ENCODE data around the gene CDCP1.

DNA sequence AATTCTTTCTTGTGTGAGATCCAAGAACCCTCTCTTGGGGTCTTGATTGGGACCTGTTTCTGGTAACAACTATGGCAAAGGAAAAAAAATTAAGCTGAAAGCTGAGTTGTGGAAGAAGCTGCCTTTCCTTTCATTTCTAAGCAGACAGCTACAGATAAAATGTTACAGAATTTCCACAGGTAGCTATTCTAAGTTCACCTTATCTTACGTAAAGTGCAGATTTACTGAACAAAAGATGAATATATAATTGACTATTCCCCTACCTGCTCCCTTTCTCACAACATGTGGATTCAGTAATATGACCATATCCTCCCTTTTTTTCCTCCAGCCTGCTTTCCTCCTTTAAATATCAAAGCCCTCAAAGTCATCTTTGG lies 83.5 kb downstream of the CDCP1 start:
- no peak for TF ChIP-seq EZH2 (IDR thresholded peaks at IDR 0.05)
- TF ChIP-seq FOXP2 (optimal IDR thresholded peaks at IDR 0.05; ENCODE audit: control extremely low read depth, extremely low read length, insufficient read depth): no peak
